Natural killer cell (primary cell): ENCODE data around the gene BLOC1S1. TPM values are rescaled to one million over a fixed set of nuclear protein-coding genes. Genes with fewer than 3 reads are reported as not detected.

ENCODE experiments used
- ATAC-seq, 3 donors: fragments of 150-1000 bp in 2 of 3; fragments of 200-7000 bp in 1 of 3; cut with Tn5 transposase; 1 replicate in 1 of 3; 2 replicates in 2 of 3; pipeline ENCODE4 v1.10.0; 2021; ENCODE audit warnings: mild to moderate bottlenecking in 2 of 3, moderate library complexity in 2 of 3
- DNase-seq, 2 donors: peaks; one replicate each; pipeline versions ENCODE4 v3.0.0 to v3.0.0-alpha.2; 2013 to 2021; ENCODE audit warnings: mixed read lengths in 1 of 2
- H3K27ac ChIP-seq: one replicate; pipeline ENCODE4 v1.5.1; 2013; ENCODE audit warnings: mild to moderate bottlenecking, low read length
- H3K27me3 ChIP-seq: one replicate; pipeline ENCODE4 v1.6.1; 2013; ENCODE audit warnings: low read length; ENCODE audit not compliant: control insufficient read depth, insufficient read depth
- H3K36me3 ChIP-seq: one replicate; pipeline ENCODE4 v1.6.1; 2013; ENCODE audit warnings: low read length; ENCODE audit not compliant: control insufficient read depth, insufficient read depth
- H3K4me1 ChIP-seq: one replicate; pipeline ENCODE4 v1.6.1; 2013; ENCODE audit warnings: low read length; ENCODE audit not compliant: control insufficient read depth, insufficient read depth
- H3K4me3 ChIP-seq: one replicate; pipeline ENCODE4 v1.5.1; 2013; ENCODE audit warnings: low read length
- H3K9me3 ChIP-seq: one replicate; pipeline ENCODE4 v1.6.1; 2013; ENCODE audit warnings: low read length; ENCODE audit not compliant: control insufficient read depth, insufficient read depth
- H3K27ac Mint-ChIP-seq, 2 donors: one replicate each; pipeline ENCODE4 v1.8.0; 2022; ENCODE audit warnings: mild to moderate bottlenecking in 2 of 2, mixed read lengths in 2 of 2, moderate library complexity in 1 of 2
- H3K27me3 Mint-ChIP-seq, 2 donors: one replicate each; pipeline ENCODE4 v1.8.0; 2022; ENCODE audit warnings: low read depth in 2 of 2, mixed read lengths in 2 of 2
- H3K36me3 Mint-ChIP-seq: one replicate; pipeline ENCODE4 v1.8.0; 2022; ENCODE audit warnings: mixed read lengths
- H3K4me1 Mint-ChIP-seq, 2 donors: one replicate each; pipeline ENCODE4 v1.8.0; 2022; ENCODE audit warnings: mixed read lengths in 2 of 2
- H3K4me3 Mint-ChIP-seq: one replicate; pipeline ENCODE4 v1.8.0; 2022; ENCODE audit warnings: mild to moderate bottlenecking, moderate library complexity, mixed read lengths
- H3K9me3 Mint-ChIP-seq, 2 donors: one replicate each; pipeline ENCODE4 v1.8.0; 2022; ENCODE audit warnings: mixed read lengths in 2 of 2
- WGBS: methylation state at CpG from one replicate; pipeline ENCODE4 v1.1.7; 2013; ENCODE audit warnings: missing lambda C conversion rate; ENCODE audit not compliant: insufficient coverage; 5-methylcytosine and 5-hydroxymethylcytosine counted together
- intact Hi-C: fragments of 100-400 bp; cut with micrococcal nuclease; formaldehyde crosslinking; loops from one replicate; pipeline ENCODE4 v1.14.2; 2022
- total RNA-seq, 4 donors: library from RNA; stranded (reverse); fragments of 120-200 nt in 1 of 4; gene quantifications; one replicate each; pipeline versions ENCODE4 v1.2.3 to v1.2.4, GENCODE V29; 2013 to 2022
- TF ChIP-seq, protein P1 (sequence below): fragments of 200-600 bp; IDR thresholded peaks from one replicate; pipeline ENCODE4 v1.8.0; 2022; ENCODE audit warnings: antibody characterized with exemption

The BLOC1S1 gene
- total RNA-seq, 3 donors from 2014 or later (not counting 1 experiment from before 2014, with no cell fraction given): 75.8 to 83.7 (median 81.0) TPM

DNA sequence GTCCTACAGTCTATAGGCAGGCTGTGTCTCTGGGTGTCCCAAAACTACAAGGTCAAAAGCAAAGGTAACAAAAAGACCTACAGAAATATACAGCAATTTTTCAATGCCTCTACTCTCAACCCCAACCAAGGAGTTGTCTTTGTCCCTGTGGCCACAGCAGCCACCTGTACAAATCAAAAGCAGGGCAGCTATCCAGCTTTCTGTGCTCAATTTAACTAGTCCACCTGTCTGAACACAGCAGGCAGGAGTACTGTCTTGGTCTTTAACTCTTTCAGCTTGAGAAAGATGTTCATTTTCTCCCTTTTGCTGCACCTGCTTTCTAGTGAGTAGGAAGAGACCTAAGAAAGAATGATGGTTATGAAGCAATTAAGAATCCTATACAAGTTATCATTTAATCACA lies 46.8 kb downstream of the BLOC1S1 start:
- Mint-ChIP-seq H3K4me1 (peaks cover 5 to 12% of the 10 kb centered on the region in 2 donors), H3K4me3 (no peak overlapping the region), H3K27me3 (no peaks in the 10 kb centered on the region), H3K27ac (no peak overlapping the region), H3K9me3 (no peaks in the 10 kb centered on the region), H3K36me3 (peaks cover 4% of the 10 kb centered on the region)
- DNase-seq (no peak), ATAC-seq (no peak)
- Histone ChIP-seq H3K9me3 (no peaks in the 10 kb centered on the region), H3K27me3 (no peaks in the 10 kb centered on the region), H3K4me1 (no peaks in the 10 kb centered on the region), H3K36me3 (peaks cover 36% of the 10 kb centered on the region), H3K27ac (no peak overlapping the region), H3K4me3 (no peak overlapping the region)
- TF ChIP-seq, protein P1, sequence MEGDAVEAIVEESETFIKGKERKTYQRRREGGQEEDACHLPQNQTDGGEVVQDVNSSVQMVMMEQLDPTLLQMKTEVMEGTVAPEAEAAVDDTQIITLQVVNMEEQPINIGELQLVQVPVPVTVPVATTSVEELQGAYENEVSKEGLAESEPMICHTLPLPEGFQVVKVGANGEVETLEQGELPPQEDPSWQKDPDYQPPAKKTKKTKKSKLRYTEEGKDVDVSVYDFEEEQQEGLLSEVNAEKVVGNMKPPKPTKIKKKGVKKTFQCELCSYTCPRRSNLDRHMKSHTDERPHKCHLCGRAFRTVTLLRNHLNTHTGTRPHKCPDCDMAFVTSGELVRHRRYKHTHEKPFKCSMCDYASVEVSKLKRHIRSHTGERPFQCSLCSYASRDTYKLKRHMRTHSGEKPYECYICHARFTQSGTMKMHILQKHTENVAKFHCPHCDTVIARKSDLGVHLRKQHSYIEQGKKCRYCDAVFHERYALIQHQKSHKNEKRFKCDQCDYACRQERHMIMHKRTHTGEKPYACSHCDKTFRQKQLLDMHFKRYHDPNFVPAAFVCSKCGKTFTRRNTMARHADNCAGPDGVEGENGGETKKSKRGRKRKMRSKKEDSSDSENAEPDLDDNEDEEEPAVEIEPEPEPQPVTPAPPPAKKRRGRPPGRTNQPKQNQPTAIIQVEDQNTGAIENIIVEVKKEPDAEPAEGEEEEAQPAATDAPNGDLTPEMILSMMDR: no peak
- intact Hi-C loops: no loop called here

DNA sequence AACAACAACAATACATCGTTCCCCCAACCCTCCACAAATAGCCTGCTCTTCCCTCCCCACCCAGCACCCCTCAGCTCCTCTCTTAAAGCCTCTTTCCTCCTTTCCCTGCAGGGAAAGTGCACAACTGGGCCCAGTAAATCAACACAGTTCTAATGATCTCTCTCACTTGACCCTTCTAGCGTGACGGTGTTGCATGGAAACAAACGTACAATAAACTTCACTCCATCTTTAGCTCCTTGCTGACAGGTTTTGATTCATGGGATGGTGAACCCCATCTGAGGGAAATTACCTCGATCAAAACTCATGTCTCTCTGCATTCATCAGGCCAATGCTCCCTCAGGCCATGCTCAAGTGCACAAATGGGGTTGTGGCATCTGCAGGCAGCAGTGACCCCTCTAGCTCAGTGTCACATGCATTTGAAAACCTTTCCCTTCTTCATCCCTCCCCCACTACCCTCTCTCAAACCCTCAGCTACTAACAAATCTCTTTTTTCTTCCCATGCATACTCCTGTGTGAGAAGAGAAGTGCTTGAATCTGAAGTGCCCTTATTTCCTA lies 50.0 kb downstream of the BLOC1S1 start:
- peaks cover 21% of the 10 kb centered on the region for H3K36me3 ChIP-seq
- Mint-ChIP-seq H3K27ac (no peak overlapping the region), H3K27me3 (no peaks in the 10 kb centered on the region), H3K4me1 (peaks cover 5 to 17% of the 10 kb centered on the region in 2 donors), H3K36me3 (no peaks in the 10 kb centered on the region), H3K4me3 (no peak overlapping the region), H3K9me3 (no peaks in the 10 kb centered on the region)
- no peak overlapping the region for H3K27ac ChIP-seq
- H3K9me3 ChIP-seq: no peaks in the 10 kb centered on the region
- H3K27me3 ChIP-seq: no peaks in the 10 kb centered on the region
- no peaks in the 10 kb centered on the region for H3K4me1 ChIP-seq
- WGBS: 97% methylated on average over 5 of the region's 5 CpGs
- intact Hi-C loops: no loop called here
- TF ChIP-seq, protein P1: no peak
- ATAC-seq (no peak), DNase-seq (no peak)
- H3K4me3 ChIP-seq: no peak overlapping the region

DNA sequence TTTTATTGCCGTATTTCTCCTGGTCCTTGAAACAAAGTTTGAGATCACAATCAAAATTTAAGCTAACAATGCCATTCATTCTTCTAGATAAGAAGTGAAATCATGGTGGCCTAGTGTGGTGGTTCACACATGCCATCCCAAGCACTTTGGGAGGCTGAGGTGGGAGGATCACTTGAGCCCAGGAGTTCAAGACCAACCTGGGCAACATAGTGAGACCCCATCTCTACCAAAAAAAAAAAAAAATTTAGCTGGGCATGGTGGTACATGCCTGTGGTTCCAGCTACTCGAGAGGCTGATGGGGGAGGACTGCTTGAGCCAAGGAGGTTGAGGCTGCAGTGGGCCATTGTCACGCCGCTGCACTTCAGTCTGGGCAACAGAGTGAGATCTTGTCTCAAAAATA lies 51.3 kb downstream of the BLOC1S1 start:
- no peak overlapping the region for H3K4me3 ChIP-seq
- Mint-ChIP-seq H3K9me3 (no peaks in the 10 kb centered on the region), H3K27me3 (no peaks in the 10 kb centered on the region), H3K4me3 (no peak overlapping the region), H3K4me1 (peaks cover 11 to 23% of the 10 kb centered on the region in 2 donors), H3K27ac (no peak overlapping the region), H3K36me3 (no peaks in the 10 kb centered on the region)
- no peaks in the 10 kb centered on the region for H3K4me1 ChIP-seq
- no peak for DNase-seq
- no peak overlapping the region for H3K27ac ChIP-seq
- H3K9me3 ChIP-seq: no peaks in the 10 kb centered on the region
- TF ChIP-seq, protein P1: no peak
- no peaks in the 10 kb centered on the region for H3K27me3 ChIP-seq
- peaks cover 25% of the 10 kb centered on the region for H3K36me3 ChIP-seq
- intact Hi-C loops: no loop called here
- ATAC-seq: no peak
- WGBS: 95% methylated on average over 3 of the region's 4 CpGs

Other genes starting within 250 kb of the BLOC1S1 start
- not detected for gene OR6C70, start 245.9 kb upstream of the BLOC1S1 start, total RNA-seq
- gene OR6C68, start 223.7 kb upstream of the BLOC1S1 start, total RNA-seq: not detected
- gene OR6C4, start 166.4 kb upstream of the BLOC1S1 start, total RNA-seq: not detected
- under 1 TPM; 0.23 to 0.55 (median 0.33) TPM for gene OR2AP1, start 143.6 kb upstream of the BLOC1S1 start, total RNA-seq
- not detected for gene OR10P1, start 79.2 kb upstream of the BLOC1S1 start, total RNA-seq
- 1 to 10 TPM; 2.8 to 4.6 (median 4.3) TPM for gene ITGA7, start 8.1 kb upstream of the BLOC1S1 start, total RNA-seq
- 10 to 100 TPM in 2 of 3 donors, 1 to 10 TPM in 1; 9.6 to 19.0 (median 10.1) TPM for gene RDH5, start 4.3 kb downstream of the BLOC1S1 start, total RNA-seq
- 100 to 1,000 TPM; 296 to 441 (median 319) TPM for gene CD63, start 13.0 kb downstream of the BLOC1S1 start, total RNA-seq
- 10 to 100 TPM in 2 of 3 donors, 1 to 10 TPM in 1; 9.2 to 12.1 (median 10.2) TPM for gene GDF11, start 27.1 kb downstream of the BLOC1S1 start, total RNA-seq
- 10 to 100 TPM; 50.5 to 57.0 (median 51.2) TPM for gene SARNP, start 101.7 kb downstream of the BLOC1S1 start, total RNA-seq
- 10 to 100 TPM; 21.3 to 36.3 (median 23.1) TPM for gene ORMDL2, start 102.0 kb downstream of the BLOC1S1 start, total RNA-seq
- 10 to 100 TPM; 27.7 to 37.3 (median 34.4) TPM for gene DNAJC14, start 113.5 kb downstream of the BLOC1S1 start, total RNA-seq
- gene MMP19, start 126.9 kb downstream of the BLOC1S1 start, total RNA-seq: under 1 TPM in 2 of 3 donors, not detected in 1; 0.45 to 0.88 TPM
- 10 to 100 TPM; 18.5 to 21.2 (median 19.1) TPM for gene PYM1, start 211.8 kb downstream of the BLOC1S1 start, total RNA-seq
- gene DGKA, start 215.1 kb downstream of the BLOC1S1 start, total RNA-seq: 100 to 1,000 TPM; 137 to 145 (median 142) TPM
- gene PMEL, start 250.0 kb downstream of the BLOC1S1 start, total RNA-seq: under 1 TPM in 1 of 3 donors, not detected in 2; 0.35 TPM